ENCODE data around the gene ARHGDIB. TPM values are rescaled to one million over a fixed set of nuclear protein-coding genes. Genes with fewer than 3 reads are reported as not detected.

Gene ARHGDIB
- total RNA-seq, 1 experiment from 2014 or later, result 0.63 TPM

DNA sequence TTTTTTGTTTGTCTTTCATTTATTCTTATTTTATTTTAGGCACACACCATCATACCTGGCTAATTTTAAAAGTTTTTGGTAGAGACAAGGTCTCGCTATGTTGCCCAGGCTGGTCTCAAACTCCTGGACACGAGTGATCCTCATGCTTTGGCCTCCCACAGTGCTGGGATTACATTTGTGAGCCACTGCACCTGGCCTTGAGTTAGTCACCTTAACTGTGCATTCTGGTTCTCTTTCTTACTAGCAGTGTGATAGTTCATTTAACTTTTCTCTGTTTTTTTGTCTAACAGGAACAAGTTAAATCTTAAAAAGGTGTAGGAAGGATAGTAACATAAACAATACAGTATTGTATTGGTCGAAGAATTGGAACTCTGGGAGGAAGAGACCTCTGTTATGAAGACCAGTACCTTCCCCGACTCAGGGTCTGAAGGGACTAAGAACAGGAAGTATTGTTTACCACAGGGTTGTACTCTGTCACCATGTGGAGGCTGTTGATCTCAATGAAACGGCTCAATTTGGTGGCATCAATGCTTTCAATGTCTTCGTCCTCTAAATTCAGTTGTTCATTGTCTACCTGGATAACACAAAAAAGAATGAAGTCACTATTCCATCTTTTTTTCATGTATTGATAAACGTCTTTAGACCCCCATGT lies 40.8 kb downstream of the ARHGDIB start:
- in situ Hi-C loops (cut with HindIII; ENCODE audit: low pct_unique_long_range_greater_than_20kb, low sequenced_read_pairs), result no loop called here
- DNase-seq (ENCODE audit: low read depth, low spot score), result peak; percentile 45

DNA sequence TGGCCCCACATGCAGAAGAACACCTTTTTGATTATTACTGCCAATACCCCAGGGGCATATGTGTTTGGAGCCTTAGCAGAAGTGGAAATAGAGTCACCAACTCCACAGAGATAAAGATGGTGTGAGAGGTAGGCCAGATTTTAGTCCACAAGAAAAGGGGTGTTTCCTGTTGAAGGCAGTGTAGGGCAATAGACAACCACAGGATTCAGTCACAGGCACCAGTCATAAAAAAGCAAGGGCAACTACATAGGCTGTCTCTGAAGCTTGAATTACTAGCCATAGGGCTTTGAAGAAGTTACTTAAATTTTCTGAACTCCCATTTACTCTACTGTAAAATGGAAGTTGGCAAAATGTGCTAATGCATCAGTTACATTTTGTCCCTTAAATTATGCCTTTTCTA lies 41.9 kb downstream of the ARHGDIB start:
- DNase-seq (ENCODE audit: low read depth, low spot score), result no peak
- in situ Hi-C loops (cut with HindIII; ENCODE audit: low pct_unique_long_range_greater_than_20kb, low sequenced_read_pairs), result no loop called here

DNA sequence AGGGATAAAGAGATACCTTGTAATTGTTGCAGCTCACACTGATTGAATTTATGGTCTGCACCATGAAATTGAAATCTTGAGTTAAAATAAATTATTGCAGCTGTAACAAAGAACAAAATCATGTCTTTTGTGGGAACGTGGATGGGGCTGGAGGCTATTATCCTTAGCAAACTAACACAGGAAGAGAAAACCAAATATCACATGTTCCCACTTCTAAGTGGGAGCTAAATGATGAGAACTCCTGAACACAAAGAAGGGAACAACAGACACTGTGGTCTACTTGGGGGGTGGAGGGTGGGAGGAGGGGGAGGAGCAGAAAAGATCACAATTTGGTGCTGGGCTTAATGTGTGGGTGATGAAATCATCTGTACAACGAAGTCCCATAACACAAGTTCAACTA lies 45.7 kb downstream of the ARHGDIB start:
- in situ Hi-C loops (cut with HindIII; ENCODE audit: low pct_unique_long_range_greater_than_20kb, low sequenced_read_pairs), result no loop called here

DNA sequence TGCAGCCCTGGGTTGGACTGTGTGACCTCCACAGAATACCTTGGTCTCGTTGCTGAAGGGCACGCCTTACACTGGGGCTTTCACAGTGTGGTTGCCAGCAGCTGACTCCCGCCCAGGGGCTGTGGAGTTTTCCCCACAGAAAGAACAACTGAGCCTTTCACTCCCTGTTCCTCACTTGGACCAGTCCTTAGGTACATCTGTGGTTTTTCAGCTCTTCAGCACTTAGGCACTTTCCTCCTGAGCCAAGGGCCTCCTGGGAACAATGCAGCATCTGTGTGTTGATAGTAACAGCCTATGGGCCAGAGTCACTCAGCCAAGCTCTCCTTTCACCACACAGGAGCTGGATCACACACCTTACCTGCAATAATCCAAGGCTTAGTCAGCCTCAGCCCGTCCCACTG lies 48.0 kb downstream of the ARHGDIB start:
- peak; percentile 100 for DNase-seq (ENCODE audit: low read depth, low spot score)
- in situ Hi-C loops (cut with HindIII; ENCODE audit: low pct_unique_long_range_greater_than_20kb, low sequenced_read_pairs), result no loop called here

More for the DNA sequence above, 45.7 kb downstream of the ARHGDIB start:
- peak; percentile 80 for DNase-seq (ENCODE audit: low read depth, low spot score)

DNA sequence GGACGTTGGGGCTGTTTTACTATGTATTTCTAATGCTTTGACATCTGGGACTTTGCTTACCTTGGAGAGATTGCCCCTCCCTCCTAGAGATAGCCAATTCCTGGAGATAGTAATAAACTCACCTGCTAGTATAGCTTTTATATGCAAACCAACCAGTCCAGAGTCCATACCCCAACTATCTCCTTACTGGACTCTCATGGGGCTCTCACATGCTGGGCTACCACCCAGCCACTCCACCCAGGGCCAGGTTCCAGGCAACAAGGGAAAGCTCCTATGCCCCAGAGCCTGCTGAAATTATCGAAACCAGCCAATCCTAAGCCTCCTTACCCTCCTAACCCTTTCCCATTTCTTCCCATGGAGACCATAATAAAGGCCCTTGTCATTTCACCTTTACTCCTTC lies 50.3 kb downstream of the ARHGDIB start:
- in situ Hi-C loops (cut with HindIII; ENCODE audit: low pct_unique_long_range_greater_than_20kb, low sequenced_read_pairs), result no loop called here

DNA sequence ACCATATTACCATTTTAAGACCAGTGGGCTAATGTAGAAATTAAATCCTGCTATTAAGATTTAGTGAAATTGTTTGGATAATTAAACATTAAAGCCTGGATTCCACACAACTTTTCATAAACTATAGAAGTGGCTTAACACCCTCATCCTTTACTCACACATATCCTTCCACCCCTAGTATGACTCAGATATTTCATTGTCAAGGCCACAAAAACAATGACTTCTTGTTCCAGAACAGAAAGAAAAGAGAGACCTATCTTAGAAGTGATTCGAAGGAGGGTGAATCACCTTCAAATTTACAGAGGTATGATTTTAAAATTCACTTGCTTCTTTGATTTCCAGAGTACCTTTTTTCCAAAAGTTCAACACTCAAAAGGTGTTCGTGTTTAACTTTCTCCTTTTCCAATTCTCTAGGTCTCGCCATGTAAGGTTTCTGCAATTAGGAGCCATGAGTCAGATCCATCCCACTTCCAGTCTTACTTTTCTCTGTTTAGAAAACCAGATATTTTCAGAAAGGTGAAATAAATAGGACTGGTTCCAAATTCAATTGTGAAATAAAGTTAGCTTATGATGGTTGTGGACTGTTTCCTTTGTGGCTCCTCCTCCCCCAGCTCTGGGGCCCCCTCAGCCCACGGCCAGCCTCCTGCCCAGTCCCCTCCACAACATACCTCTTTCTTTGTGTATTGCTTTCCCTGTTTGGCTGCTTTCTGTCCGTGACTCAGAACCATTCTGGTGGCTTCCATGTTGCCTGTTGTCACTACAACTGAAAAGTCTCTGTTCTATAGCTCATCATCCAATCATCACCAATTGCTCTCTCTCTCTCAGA lies 51.1 kb downstream of the ARHGDIB start:
- in situ Hi-C loops (cut with HindIII; ENCODE audit: low pct_unique_long_range_greater_than_20kb, low sequenced_read_pairs), result no loop called here
- peak; percentile 82 for DNase-seq (ENCODE audit: low read depth, low spot score)

More for the DNA sequence above, 50.3 kb downstream of the ARHGDIB start:
- no peak for DNase-seq (ENCODE audit: low read depth, low spot score)

DNA sequence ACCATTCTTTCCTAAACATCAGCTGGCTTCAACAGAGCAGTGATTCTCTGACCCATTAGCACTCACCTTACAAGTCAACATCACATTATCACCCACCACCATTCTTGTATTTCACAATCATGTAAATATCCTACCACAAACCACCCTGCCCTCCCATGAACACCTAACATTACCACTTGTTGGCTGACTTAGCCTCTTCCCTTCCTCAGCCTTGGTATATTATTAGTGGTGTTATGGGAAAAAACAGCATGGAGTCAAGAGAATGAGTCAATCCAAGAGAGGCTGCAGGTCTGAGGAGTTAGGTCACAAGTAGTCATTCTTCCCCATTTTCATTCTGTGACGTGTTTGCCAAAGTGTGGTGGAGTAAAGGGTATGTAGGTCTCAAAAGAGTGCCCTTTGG lies 53.4 kb downstream of the ARHGDIB start:
- in situ Hi-C loops (cut with HindIII; ENCODE audit: low pct_unique_long_range_greater_than_20kb, low sequenced_read_pairs), result no loop called here
- no peak for DNase-seq (ENCODE audit: low read depth, low spot score)

DNA sequence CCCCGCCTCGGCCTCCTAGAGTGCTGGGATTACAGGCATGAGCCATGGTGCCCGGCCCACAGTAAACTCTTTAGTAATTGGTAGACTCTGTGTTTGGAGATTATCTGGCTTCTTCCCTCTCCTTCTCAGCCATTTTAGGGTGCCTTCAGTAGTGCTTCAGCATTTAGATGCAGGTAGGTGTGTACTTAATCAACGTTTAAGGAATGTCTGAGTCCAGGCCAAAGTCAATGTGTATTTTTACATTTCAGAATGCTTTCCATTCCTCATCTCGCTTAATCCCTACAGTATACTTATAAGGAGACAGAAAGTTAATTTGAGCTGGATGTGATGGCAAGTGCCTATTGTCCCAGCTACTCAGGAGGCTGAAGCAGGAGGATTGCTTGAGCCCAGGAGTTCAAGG lies 55.3 kb downstream of the ARHGDIB start:
- no peak for DNase-seq (ENCODE audit: low read depth, low spot score)
- in situ Hi-C loops (cut with HindIII; ENCODE audit: low pct_unique_long_range_greater_than_20kb, low sequenced_read_pairs), result no loop called here

DNA sequence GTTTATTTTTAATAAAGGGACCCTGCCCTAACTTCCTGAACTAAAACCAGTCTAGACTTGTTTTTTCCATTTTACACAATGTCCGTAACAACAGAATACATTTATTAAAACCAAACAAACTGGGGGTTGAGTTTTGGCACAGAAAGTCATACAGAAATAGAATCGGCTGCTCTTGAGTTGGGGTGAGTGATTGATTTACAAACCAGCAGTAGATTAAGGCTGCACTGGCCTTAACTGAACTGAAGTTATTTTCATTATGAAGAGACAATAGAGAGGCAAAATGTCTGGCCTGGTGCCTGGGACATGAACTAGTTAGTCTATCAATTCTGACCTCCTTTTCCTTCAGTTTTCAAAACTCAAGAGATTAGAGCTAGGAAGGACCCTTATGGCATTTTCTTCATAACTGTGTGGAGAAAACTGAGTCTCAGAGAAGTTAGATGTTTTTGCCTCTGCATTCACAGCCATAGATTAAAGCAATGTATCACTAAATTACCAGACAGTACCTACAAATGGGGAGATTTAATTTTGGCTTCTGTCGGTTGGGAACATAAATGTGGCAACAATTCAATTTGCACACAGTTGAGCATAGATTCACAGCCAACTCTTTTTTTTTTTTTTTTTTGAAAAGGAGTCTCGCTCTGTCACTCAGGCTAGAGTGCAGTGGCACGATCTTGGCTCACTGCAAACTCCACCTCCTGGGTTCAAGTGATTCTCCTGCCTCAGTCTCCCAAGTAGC lies 56.0 kb downstream of the ARHGDIB start:
- in situ Hi-C loops (cut with HindIII; ENCODE audit: low pct_unique_long_range_greater_than_20kb, low sequenced_read_pairs), result no loop called here
- no peak for DNase-seq (ENCODE audit: low read depth, low spot score)

DNA sequence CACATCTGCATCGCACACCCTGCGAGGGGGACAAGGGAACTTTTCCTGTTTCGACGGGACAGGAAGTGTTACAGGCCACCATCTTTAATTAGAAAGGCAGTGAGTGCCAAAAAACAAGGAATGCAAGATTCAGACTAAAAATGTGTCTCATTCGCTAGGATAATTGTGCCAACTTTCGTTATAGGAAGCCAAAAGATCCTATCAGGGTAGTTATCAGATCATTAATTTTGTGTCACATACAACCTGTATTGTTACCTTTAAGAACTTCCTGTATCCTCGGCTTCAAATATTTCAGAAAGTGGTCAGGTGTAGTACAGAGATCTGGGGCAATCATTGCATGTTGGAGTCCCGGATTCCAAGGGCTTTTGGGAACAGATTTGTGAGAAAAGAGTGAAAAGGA lies 56.5 kb downstream of the ARHGDIB start:
- in situ Hi-C loops (cut with HindIII; ENCODE audit: low pct_unique_long_range_greater_than_20kb, low sequenced_read_pairs), result no loop called here
- DNase-seq (ENCODE audit: low read depth, low spot score), result no peak

DNA sequence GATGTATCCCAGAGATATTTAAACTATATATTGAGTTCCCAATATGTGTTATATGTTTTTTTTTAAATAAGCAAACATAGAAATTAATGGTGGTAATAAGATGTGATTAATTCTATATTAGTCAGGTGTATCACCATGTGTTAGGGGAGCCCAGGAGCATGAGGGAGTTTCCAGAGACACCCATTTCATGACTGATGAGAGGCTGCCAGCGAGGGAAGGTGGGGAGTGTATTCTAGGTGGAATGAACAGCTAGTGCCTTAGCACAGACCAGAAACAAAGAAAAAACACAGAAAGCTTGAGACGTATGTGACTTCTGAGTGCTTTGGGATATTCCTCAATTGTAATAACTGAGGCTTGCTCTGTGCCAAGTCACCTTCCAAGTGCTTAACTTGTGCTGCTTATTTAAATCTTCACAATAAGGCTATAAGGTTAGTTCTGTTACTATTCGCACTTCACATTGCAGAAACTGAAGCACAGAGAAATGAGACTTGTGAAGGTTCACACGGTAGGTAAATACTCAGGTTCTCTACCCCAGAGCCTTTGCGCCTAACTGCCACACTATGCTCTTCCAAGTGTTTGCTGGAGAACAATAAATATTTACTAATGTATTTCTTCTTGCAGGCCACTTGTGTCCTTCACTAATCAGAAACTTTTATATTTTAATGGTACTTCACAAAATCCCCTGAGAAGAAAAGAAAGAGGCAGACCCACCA lies 57.9 kb downstream of the ARHGDIB start:
- no peak for DNase-seq (ENCODE audit: low read depth, low spot score)
- in situ Hi-C loops (cut with HindIII; ENCODE audit: low pct_unique_long_range_greater_than_20kb, low sequenced_read_pairs), result no loop called here

DNA sequence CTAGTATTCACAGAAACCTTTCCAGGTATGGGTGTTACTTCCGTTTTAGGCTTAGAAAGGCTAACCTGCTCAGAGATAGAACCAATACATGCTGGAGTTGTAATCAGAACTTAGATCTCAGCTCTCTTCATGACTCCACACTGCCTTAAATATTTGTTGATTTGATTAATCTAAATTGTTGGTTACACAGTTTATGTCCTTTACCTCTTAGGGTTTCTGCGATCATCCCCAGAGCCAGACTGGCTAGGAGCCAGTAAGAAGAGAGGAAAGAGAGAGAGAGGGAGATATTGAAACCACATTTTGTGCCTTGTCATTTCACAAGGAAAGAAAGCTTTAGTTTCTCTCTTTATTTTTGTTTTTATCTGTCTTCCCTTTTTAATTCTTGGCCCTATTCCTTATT lies 58.9 kb downstream of the ARHGDIB start:
- in situ Hi-C loops (cut with HindIII; ENCODE audit: low pct_unique_long_range_greater_than_20kb, low sequenced_read_pairs), result no loop called here
- DNase-seq (ENCODE audit: low read depth, low spot score), result no peak

DNA sequence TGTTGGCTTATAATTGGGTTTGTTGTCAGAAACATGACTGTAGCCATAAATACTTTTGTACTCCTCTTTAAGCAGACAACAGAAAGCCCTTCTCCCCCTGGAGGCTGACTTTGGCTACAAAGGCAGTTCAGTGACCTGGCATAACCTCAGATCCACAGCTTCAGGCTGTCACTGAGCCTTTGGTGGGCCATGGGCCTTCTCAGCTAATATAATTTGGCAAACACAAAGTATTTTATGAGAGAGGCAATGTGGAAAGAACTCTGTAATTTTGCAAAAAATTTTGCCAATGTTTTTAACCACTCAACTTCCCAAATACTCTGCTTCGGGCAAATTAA lies 60.2 kb downstream of the ARHGDIB start:
- in situ Hi-C loops (cut with HindIII; ENCODE audit: low pct_unique_long_range_greater_than_20kb, low sequenced_read_pairs), result no loop called here
- peak; percentile 65 for DNase-seq (ENCODE audit: low read depth, low spot score)

DNA sequence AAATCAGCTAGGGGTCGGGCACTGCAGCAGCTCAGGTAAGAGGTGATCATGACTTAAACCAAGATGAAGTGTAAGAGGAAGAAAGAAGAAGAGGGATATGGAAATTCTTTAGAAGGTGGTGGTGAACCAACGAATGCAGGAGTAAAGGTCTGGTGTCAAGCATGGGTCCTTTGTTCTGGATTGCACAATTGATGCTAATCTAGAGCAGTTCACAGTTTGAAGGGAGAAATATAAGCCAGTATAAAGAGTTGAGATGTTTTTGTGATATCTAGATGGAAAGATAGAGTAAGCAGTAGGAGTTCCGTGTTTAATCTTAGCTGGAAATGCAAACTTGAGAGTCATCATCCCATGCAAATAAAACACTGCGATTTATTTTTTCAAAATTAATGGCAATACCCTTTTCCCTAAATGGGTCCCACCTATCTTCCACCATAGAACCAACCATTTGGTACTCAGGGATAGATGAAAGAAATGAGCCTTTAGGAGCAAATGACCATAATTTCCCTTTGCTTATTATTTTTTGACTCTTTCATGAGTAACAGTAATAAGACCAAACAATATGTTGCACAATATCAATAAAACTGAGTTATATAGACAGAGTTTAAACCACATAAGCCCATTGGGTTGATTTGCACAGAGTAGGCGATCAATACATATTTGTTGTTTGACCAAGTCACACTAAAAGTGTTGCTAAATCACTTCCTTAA lies 60.7 kb downstream of the ARHGDIB start:
- in situ Hi-C loops (cut with HindIII; ENCODE audit: low pct_unique_long_range_greater_than_20kb, low sequenced_read_pairs), result no loop called here
- no peak for DNase-seq (ENCODE audit: low read depth, low spot score)

DNA sequence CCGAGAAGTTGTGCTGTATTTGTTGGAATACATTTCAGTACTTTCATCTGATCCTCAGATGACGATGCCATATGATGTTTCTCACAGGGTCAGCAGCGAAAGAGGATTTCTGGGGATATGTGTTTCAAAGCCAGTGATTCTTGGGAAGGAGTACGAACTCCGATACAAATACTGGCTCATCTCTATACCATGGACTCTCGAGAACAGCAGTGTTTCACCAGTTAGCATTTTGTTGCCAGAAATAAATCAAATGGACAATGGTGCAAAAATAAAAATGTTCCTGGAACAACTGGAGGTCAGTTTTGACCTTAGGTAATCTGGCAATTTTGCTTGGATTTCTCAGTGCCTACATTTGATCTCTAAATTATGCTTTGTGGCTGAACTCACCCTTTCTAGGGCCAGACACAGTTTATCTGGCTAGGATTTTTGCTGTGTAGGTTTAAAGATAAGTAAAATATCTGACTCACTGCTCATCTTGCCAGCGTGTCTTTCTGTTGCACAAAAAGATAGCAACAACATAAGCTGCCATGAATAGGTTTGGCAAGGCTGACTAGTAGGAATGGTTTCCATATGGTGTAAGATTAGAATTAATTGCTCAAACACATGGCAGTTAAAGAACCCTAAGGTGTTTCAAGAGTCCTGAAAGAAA lies 64.8 kb downstream of the ARHGDIB start:
- in situ Hi-C loops (cut with HindIII; ENCODE audit: low pct_unique_long_range_greater_than_20kb, low sequenced_read_pairs), result no loop called here
- DNase-seq (ENCODE audit: low read depth, low spot score), result peak; percentile 72

DNA sequence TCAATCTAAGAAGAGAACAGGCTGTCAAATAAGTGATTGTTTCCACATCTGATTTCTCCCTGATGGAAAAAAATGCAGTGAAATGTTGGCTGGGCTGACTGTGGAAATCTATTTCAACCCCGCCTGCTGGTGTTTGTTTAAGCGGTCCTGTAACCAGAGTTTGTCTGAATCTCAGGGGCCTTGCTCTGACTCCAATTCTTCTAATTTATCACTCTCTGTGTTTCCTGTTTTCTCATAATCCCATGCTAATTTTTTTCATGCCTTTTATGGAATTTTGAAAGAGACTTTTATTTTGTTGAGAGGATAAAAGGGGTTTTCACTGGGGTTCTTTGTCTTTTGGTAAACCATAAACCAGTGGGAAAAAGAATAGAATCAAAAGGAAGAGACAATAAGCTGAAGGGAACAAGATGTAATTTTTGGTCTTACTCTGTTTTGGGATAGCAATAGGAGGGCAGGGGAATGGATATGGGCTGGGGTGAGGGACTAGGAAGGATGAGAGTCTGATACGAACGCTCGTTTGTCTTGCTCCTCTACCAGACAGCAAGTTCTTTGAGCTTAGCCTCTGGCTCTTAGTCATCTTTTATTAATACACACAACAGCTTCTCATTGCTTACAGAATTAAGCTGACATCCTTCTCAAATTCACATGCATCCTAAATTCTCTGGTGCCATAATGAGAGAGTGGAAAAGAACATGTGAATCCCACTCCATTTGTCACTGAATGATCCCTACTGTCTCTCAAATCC lies 67.7 kb downstream of the ARHGDIB start:
- peak; percentile 81 for DNase-seq (ENCODE audit: low read depth, low spot score)
- in situ Hi-C loops (cut with HindIII; ENCODE audit: low pct_unique_long_range_greater_than_20kb, low sequenced_read_pairs), result no loop called here
